Activated naive CD4-positive, alpha-beta T cell treated with anti-CD3 and anti-CD28 coated beads, Interleukin-2, amount 10 ng/mL, durations not matched to agents 7 days and 5 days (primary cell): Measurements from ENCODE around the gene MYO1D.

Experiments
- CTCF ChIA-PET: fragments of 350-600 bp; sonication (Branson Sonifier 250); formaldehyde crosslinking; loops from one replicate; lab custom pipeline; 2021; ENCODE audit warnings: antibody characterized with exemption; lab: Charles Lee
- DNase-seq: peaks from one replicate; pipeline ENCODE4 v3.0.0-alpha.2; 2020
- H3K27ac Mint-ChIP-seq: one replicate; pipeline ENCODE4 v1.8.0; 2021; ENCODE audit warnings: mild to moderate bottlenecking, moderate library complexity, mixed read lengths
- H3K27me3 Mint-ChIP-seq: one replicate; pipeline ENCODE4 v1.8.0; 2021; ENCODE audit warnings: mild to moderate bottlenecking, mixed read lengths
- H3K36me3 Mint-ChIP-seq: one replicate; pipeline ENCODE4 v1.8.0; 2021; ENCODE audit warnings: mixed read lengths
- H3K4me1 Mint-ChIP-seq: one replicate; pipeline ENCODE4 v1.8.0; 2021; ENCODE audit warnings: mixed read lengths
- H3K4me3 Mint-ChIP-seq: one replicate; pipeline ENCODE4 v1.8.0; 2021; ENCODE audit warnings: mild to moderate bottlenecking, moderate library complexity, mixed read lengths
- H3K9me3 Mint-ChIP-seq: one replicate; pipeline ENCODE4 v1.8.0; 2021; ENCODE audit warnings: mixed read lengths

Gene MYO1D

DNA sequence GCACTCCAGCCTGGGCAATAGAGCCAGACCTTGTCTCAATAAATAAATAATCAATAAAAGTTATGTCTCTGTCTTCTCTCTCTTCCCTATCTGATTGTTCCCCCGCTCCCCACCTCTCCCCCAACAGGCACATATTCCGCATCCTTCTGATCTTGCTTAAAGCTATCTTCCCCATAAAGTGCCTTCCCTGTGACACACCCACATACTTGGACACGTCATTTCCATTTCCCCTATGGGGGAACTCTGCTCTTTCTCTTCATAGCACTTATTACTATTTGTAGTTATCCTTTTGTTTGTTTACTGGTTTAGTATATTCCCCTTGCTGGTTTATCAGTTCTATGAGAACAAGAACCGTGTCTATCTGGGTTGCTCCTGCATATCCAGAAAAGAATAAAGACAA lies 14.9 kb downstream of the MYO1D start:
- CTCF ChIA-PET, result interaction anchor here (0.5 to 1.5 kb wide), 2 partner anchors 15 to 84 kb away, joined by 3 read pairs; partner anchors contain the start of gene MYO1D

DNA sequence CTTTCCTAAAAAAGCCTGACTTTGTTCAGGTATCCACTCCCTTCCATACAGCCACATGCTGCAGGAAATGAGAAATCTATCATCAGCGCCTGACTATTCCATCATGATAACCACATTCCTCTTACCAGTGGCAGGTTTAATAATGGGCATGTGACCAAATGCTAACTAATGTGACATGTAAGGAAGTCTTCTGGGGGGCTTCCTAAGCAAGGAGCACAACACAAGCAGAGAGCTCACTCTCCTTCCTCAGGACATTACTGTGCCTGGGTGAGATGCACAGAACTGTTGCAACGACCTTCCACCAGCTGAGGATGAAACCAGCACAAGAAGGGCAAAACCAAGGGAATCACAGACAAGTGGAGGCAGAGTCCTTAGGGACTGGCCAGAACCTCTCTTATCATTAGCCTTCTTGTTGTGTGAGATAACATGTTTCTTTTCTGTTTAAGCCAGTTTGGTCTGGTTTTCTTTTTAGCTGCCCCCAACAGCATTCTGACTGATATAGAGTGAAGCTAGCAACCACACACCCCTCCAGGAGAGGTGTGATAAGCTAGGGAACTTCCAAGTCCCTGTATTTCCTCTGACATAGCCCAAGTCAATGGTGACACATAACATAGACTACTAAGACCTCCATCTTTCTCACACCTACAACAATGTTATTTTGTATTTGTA lies 16.9 kb downstream of the MYO1D start:
- Mint-ChIP-seq H3K4me3 (no peak overlapping the region), H3K36me3 (no peaks in the 10 kb centered on the region), H3K9me3 (no peaks in the 10 kb centered on the region), H3K27ac (no peak overlapping the region), H3K27me3 (peaks cover 4% of the 10 kb centered on the region), H3K4me1 (no peaks in the 10 kb centered on the region)
- CTCF ChIA-PET, result interaction anchor here (1.5 kb wide), 1 partner anchor 77 kb away, joined by 4 read pairs; no protein-coding TSS in a partner anchor
- no peak for DNase-seq

More for the DNA sequence above, 14.9 kb downstream of the MYO1D start:
- Mint-ChIP-seq H3K27me3 (peaks cover 4% of the 10 kb centered on the region), H3K27ac (no peak overlapping the region), H3K4me3 (no peak overlapping the region), H3K36me3 (no peaks in the 10 kb centered on the region), H3K4me1 (no peaks in the 10 kb centered on the region), H3K9me3 (no peaks in the 10 kb centered on the region)
- DNase-seq, result no peak

DNA sequence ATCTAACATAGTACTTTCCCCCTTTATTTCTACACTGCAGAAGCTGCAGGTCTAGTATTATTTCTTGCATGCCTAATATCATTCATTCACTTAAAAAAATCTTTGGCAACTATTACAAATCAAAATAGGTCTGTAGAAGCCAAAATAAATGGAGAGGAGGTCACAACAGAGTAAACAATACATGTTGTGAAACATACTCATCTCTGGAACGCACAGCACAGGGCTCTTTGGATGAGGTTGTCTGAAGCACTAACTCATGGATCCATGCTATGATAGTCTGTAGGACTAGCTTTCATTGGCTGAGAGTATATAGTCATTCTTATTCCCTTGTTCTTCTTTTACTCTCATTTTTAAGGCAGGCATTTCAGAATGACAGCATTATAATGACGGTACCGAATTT lies 21.3 kb downstream of the MYO1D start:
- H3K36me3 Mint-ChIP-seq, result no peaks in the 10 kb centered on the region
- no peaks in the 10 kb centered on the region for H3K9me3 Mint-ChIP-seq
- CTCF ChIA-PET, result interaction anchor here (0.6 to 1.3 kb wide), 2 partner anchors 21 to 387 kb away, joined by 3 to 4 read pairs; partner anchors contain the start of gene MYO1D
- H3K4me3 Mint-ChIP-seq, result no peak overlapping the region
- no peak overlapping the region for H3K27ac Mint-ChIP-seq
- H3K4me1 Mint-ChIP-seq, result no peaks in the 10 kb centered on the region
- peaks cover 11% of the 10 kb centered on the region for H3K27me3 Mint-ChIP-seq
- no peak for DNase-seq

DNA sequence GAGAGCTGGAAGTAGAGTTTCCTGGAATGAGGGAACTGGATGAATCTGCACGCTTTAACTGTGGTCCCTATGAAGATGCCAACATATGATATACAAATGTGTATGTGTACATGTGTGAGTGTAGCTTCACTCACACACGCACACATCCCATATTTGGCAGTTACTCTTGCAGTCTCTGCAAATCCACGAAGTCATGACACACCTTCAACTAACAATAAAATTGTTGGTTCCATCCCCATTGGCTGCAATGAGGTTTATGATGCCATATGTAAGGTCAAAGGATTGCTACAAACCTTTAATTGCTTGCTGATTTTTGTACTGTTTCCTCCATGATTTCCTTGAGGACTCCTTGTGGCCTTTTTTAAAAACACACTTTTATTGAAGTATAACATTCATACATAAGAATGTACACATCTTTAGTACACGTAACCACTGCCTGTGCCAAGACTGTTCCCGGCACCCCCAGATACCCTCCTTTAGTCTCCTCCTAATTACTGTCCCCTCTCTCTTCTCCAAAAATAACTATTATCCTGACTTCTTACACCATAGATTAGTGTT lies 22.0 kb downstream of the MYO1D start:
- no peak for DNase-seq
- CTCF ChIA-PET, result no interaction called here
- Mint-ChIP-seq H3K4me3 (no peak overlapping the region), H3K36me3 (no peaks in the 10 kb centered on the region), H3K27me3 (peaks cover 11% of the 10 kb centered on the region), H3K9me3 (no peaks in the 10 kb centered on the region), H3K27ac (no peak overlapping the region), H3K4me1 (no peaks in the 10 kb centered on the region)

DNA sequence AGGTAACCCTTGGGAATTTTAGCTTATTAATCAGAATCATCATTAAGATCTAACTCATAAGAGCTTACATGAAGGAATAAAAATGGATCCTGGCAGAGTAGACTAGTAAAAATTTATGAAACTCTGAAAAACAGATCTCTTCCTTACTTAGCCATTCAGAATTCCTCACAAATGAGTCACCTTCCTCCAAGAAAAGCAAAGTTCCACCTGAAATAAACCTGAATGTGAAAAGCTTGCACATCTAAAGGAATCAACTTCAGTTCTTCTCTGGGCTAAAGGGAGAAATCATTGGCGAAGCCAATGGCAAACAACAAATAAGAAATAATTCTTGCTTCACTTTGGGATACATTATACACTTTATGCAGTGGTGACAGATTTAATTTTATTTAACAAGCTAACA lies 22.7 kb downstream of the MYO1D start:
- no peak overlapping the region for H3K27ac Mint-ChIP-seq
- H3K27me3 Mint-ChIP-seq, result peaks cover 11% of the 10 kb centered on the region
- CTCF ChIA-PET, result no interaction called here
- no peak overlapping the region for H3K4me3 Mint-ChIP-seq
- no peak for DNase-seq
- no peaks in the 10 kb centered on the region for H3K9me3 Mint-ChIP-seq
- H3K4me1 Mint-ChIP-seq, result no peaks in the 10 kb centered on the region
- H3K36me3 Mint-ChIP-seq, result no peaks in the 10 kb centered on the region

DNA sequence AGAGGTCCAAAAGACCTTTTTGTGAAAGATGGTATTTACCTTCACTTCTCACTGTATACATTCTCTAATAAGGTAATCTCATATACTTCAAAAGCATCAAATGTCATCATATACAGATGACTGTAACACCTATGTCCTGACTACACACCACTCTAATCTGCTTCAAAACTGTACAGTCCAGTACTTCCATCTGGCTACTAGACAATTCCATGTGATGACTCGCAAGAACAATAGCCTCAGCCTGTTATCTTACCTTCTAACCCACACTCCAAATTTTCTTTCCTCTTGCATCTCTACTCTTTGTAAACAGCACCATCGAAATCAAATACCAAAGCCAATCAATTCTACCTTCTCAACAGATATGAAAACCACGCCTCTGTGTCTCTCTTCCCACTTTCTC lies 24.1 kb downstream of the MYO1D start:
- H3K4me3 Mint-ChIP-seq, result no peak overlapping the region
- H3K4me1 Mint-ChIP-seq, result no peaks in the 10 kb centered on the region
- H3K36me3 Mint-ChIP-seq, result no peaks in the 10 kb centered on the region
- H3K27me3 Mint-ChIP-seq, result peaks cover 11% of the 10 kb centered on the region
- H3K27ac Mint-ChIP-seq, result no peak overlapping the region
- no peaks in the 10 kb centered on the region for H3K9me3 Mint-ChIP-seq
- no peak for DNase-seq
- CTCF ChIA-PET, result no interaction called here

DNA sequence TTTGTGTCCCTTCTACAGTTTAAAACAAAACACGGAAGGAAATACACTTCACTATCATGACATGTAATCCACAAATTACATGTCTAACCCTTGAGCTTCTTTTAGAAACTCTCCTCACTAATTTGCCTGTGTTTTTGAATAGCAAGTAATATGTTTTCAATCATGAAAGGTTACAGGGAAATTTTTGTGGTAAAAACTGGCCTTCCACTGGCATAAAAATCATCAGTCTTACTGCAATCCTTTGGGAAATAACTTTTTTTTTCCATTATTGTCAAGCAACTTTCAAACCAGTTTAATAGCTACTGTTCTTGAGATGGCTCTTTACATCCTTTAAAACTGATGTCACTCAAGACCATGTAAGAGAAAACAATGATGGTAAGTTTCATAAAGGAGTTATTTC lies 27.0 kb downstream of the MYO1D start:
- no peaks in the 10 kb centered on the region for H3K4me1 Mint-ChIP-seq
- no peak overlapping the region for H3K27ac Mint-ChIP-seq
- DNase-seq, result no peak
- no peaks in the 10 kb centered on the region for H3K36me3 Mint-ChIP-seq
- peaks cover 7% of the 10 kb centered on the region for H3K27me3 Mint-ChIP-seq
- H3K4me3 Mint-ChIP-seq, result no peak overlapping the region
- CTCF ChIA-PET, result no interaction called here
- no peaks in the 10 kb centered on the region for H3K9me3 Mint-ChIP-seq

DNA sequence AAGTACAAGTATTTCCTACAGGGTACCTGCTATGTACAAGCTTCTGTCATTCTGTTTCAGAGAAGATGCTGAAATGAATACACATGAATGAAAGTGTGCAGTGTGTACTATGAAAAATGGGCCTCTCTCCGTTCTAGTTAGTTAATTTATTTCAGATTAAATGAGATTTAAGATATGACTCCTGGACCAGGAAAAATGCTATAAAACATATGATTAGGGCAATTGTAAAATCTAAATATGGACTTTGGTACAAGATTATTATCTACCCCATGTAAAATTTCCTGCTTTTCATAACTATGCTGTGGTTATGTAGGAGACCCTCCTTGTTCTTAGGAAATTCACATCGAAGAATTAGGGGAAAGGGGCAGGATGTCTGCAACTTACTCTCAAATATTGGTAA lies 28.9 kb downstream of the MYO1D start:
- Mint-ChIP-seq H3K9me3 (no peaks in the 10 kb centered on the region), H3K36me3 (no peaks in the 10 kb centered on the region), H3K27ac (no peak overlapping the region), H3K27me3 (peaks cover 7% of the 10 kb centered on the region), H3K4me1 (no peaks in the 10 kb centered on the region), H3K4me3 (no peak overlapping the region)
- no peak for DNase-seq
- CTCF ChIA-PET, result interaction anchor here (1.9 kb wide), 1 partner anchor 29 kb away, joined by 7 read pairs; the partner anchor contains the start of gene MYO1D

DNA sequence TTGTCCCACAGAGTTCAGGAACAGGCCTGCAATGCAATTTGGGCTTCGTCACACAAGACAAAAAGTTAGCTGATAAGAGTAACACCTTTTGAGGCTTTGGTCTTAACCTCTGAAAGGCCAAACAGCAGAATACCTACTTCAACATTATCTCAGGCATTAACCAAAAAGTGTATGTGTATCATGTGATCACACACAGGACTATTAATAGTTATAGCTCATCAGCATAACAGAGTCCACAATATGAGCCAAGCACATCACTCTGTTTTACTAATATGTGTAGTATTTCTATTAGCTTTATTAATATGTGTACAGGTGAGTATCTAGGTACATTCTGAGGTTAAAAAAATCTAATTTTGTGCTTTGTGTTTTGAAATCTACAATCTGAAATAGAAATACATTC lies 30.8 kb downstream of the MYO1D start:
- CTCF ChIA-PET, result interaction anchor here (1.2 to 1.9 kb wide), 2 partner anchors 31 to 383 kb away, joined by 3 to 7 read pairs; partner anchors contain the start of gene MYO1D
- DNase-seq, result no peak
- Mint-ChIP-seq H3K9me3 (no peaks in the 10 kb centered on the region), H3K4me3 (no peak overlapping the region), H3K4me1 (no peaks in the 10 kb centered on the region), H3K36me3 (no peaks in the 10 kb centered on the region), H3K27me3 (peaks cover 5% of the 10 kb centered on the region), H3K27ac (no peak overlapping the region)

DNA sequence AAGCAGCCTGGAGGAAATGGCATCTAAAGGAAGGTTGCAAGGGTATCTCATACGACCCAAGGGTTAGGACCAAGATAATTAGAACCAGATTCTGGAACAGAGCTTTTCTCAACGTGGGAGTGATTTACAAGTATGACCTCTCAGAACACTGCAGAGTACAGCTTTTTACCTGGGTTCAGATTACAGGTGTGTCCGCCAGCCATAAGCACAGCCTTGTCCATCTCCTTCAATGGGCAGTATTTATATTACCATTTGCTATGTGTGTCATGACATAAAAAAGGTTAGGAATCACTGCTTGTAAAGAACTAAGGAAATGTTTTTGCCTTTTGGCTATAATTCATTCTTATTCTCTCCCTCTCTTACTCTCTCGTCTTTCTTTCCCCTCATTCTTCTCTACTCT lies 36.7 kb downstream of the MYO1D start:
- no peaks in the 10 kb centered on the region for H3K9me3 Mint-ChIP-seq
- no peak for DNase-seq
- CTCF ChIA-PET, result no interaction called here
- H3K27ac Mint-ChIP-seq, result no peak overlapping the region
- H3K4me3 Mint-ChIP-seq, result no peak overlapping the region
- H3K27me3 Mint-ChIP-seq, result peaks cover 3% of the 10 kb centered on the region
- no peaks in the 10 kb centered on the region for H3K4me1 Mint-ChIP-seq
- no peaks in the 10 kb centered on the region for H3K36me3 Mint-ChIP-seq

DNA sequence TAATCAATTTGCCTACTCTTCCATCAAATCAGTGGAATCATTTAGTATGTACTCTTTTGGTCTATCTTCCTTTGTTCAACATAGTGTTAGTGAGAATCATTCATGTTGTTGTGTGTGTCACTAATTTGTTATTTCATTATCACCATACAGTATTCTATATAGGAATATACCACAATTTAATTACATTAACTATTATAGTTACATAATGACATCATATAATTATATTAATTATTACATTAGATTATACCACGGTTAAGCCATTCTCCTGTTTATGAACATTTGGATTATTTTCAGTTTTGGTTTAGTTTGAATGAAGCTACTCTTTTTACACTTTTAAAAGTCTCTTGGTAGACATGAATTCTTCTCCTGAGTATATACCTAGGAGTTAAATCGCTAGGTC lies 40.4 kb downstream of the MYO1D start:
- CTCF ChIA-PET, result no interaction called here
- no peaks in the 10 kb centered on the region for H3K9me3 Mint-ChIP-seq
- no peak overlapping the region for H3K4me3 Mint-ChIP-seq
- H3K27ac Mint-ChIP-seq, result no peak overlapping the region
- H3K27me3 Mint-ChIP-seq, result peaks cover 3% of the 10 kb centered on the region
- no peaks in the 10 kb centered on the region for H3K36me3 Mint-ChIP-seq
- DNase-seq, result no peak
- H3K4me1 Mint-ChIP-seq, result no peaks in the 10 kb centered on the region

DNA sequence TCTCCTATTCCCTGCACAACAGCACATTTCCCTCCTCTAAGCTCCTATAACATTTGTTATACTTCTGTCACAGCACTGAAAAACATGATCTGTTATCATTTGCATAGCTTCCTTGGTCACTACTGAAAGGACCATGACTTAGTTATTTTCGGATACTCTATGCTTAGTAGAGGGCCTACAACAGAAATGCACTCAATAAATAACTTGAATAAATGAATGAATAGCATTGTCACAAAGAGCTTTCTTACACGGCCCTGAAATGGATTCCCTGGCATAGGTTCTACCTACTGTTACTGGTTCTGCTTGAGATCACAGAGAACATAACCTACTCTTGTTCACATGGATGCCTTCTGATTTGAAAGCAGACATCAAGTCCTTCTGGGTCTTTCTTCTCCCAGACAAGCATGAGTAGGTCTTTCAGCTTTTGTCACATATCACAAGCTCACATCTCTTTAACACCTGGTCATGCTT lies 41.6 kb downstream of the MYO1D start:
- peaks cover 3% of the 10 kb centered on the region for H3K27me3 Mint-ChIP-seq
- H3K9me3 Mint-ChIP-seq, result no peaks in the 10 kb centered on the region
- H3K4me3 Mint-ChIP-seq, result no peak overlapping the region
- CTCF ChIA-PET, result interaction anchor here (0.7 kb wide), 1 partner anchor 29 kb away, joined by 3 read pairs; no protein-coding TSS in a partner anchor
- H3K27ac Mint-ChIP-seq, result no peak overlapping the region
- no peaks in the 10 kb centered on the region for H3K36me3 Mint-ChIP-seq
- H3K4me1 Mint-ChIP-seq, result no peaks in the 10 kb centered on the region
- no peak for DNase-seq

DNA sequence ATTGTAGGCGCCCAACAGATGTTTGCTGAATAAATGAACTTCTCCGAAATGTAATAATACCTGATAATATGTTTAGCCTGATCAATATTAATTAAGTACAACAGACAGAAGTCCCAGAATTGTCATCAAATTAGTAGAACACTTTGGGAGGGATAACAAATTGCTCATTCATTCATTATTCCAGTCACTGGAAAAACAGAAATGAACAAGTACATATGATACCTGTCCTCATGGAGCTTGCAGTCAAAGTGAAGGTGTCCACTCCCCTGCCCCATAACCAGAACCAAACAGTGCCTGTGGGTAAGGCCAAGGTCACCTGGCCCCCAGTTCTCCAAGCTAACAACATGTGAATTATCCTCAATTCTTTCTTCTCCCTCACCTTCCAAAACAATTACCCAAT lies 42.8 kb downstream of the MYO1D start:
- H3K4me3 Mint-ChIP-seq, result no peak overlapping the region
- no peaks in the 10 kb centered on the region for H3K9me3 Mint-ChIP-seq
- peaks cover 3% of the 10 kb centered on the region for H3K27me3 Mint-ChIP-seq
- H3K27ac Mint-ChIP-seq, result no peak overlapping the region
- no peak for DNase-seq
- CTCF ChIA-PET, result interaction anchor here (1.5 kb wide), 1 partner anchor 42 kb away, joined by 4 read pairs; no protein-coding TSS in a partner anchor
- no peaks in the 10 kb centered on the region for H3K36me3 Mint-ChIP-seq
- H3K4me1 Mint-ChIP-seq, result peaks cover under 1% of the 10 kb centered on the region

DNA sequence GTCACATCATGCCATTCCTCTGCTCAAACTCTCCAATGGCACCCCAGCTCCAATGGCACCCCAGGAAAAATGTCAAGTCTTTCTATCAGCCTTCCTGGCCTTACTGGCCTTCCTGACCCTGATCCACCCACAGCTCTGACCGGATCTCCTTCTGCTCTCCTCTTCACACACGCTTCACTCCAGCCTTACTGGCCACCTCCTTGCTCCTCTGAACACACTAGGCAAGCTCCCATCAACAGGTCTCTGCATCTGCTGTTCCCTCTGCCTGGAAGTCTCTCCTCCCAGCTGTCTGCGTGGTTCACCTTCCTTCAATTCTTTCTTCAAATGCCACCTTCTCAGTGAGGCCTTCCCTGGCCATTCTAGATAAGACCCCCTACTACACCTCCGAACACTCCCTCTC lies 43.4 kb downstream of the MYO1D start:
- no peaks in the 10 kb centered on the region for H3K9me3 Mint-ChIP-seq
- CTCF ChIA-PET, result interaction anchor here (1.5 kb wide), 1 partner anchor 43 kb away, joined by 4 read pairs; no protein-coding TSS in a partner anchor
- DNase-seq, result no peak
- no peak overlapping the region for H3K4me3 Mint-ChIP-seq
- peaks cover 3% of the 10 kb centered on the region for H3K27me3 Mint-ChIP-seq
- no peak overlapping the region for H3K27ac Mint-ChIP-seq
- no peaks in the 10 kb centered on the region for H3K36me3 Mint-ChIP-seq
- peaks cover 6% of the 10 kb centered on the region for H3K4me1 Mint-ChIP-seq

DNA sequence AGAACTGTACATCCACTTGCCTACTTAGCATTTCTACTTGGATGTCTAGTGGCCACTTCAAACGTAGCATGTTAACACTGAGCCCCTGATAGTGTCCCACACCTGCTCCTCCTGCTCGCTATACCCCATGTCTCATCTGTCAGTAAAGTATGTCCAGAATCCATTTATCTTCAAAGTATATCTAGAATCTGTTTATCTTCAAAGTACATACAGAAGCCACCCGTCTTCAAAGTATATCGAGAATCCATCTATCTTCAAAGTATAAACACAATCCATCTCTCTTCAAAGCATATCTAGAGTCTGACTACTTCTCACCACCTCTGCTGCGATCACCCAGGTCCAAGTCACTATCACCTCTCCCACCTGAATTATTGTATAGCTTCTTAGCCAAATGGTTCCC lies 43.8 kb downstream of the MYO1D start:
- no peak for DNase-seq
- CTCF ChIA-PET, result no interaction called here
- Mint-ChIP-seq H3K4me3 (no peak overlapping the region), H3K27ac (no peak overlapping the region), H3K27me3 (peaks cover 3% of the 10 kb centered on the region), H3K9me3 (no peaks in the 10 kb centered on the region), H3K4me1 (peaks cover 8% of the 10 kb centered on the region), H3K36me3 (no peaks in the 10 kb centered on the region)
